GM23338 (cell line): ENCODE results near the gene HSD3B7.

Experiments used
- CREB1 ChIP-seq: fragments of 250-450 bp; sonication (Bioruptor Pico); IDR thresholded peaks from 2 replicates; pipeline ENCODE4 v1.5.0; 2020; ENCODE audit warnings: low read depth, mild to moderate bottlenecking, moderate library complexity
- CTCF ChIP-seq, 2 experiments: fragments of 200-600 bp in 1 of 2; sonication (generic) in 1 of 2; conservative IDR thresholded peaks; 2 replicates each; pipeline versions ENCODE4 v1.5.1 to v1.6.1; 2016 to 2017; ENCODE audit warnings: antibody characterized with exemption in 2 of 2, low read depth in 2 of 2, mild to moderate bottlenecking in 2 of 2, moderate library complexity in 1 of 2
- ETS1 ChIP-seq: IDR thresholded peaks from 2 replicates; pipeline ENCODE4 v1.6.1; 2016; ENCODE audit warnings: antibody characterized with exemption
- EZH2 ChIP-seq: fragments of 200-600 bp; sonication (generic); IDR thresholded peaks from one replicate; pipeline ENCODE4 v1.8.0; 2017; ENCODE audit warnings: antibody characterized with exemption, mild to moderate bottlenecking, low read depth; ENCODE audit not compliant: unreplicated experiment
- EZH2phosphoT487 ChIP-seq: fragments of 200-600 bp; sonication (generic); IDR thresholded peaks from one replicate; pipeline ENCODE4 v1.8.1; 2018; ENCODE audit warnings: antibody characterized with exemption; ENCODE audit not compliant: unreplicated experiment
- JUNB ChIP-seq: IDR thresholded peaks from one replicate; pipeline ENCODE4 v1.6.1; 2016; ENCODE audit warnings: antibody characterized with exemption; ENCODE audit not compliant: unreplicated experiment
- NANOG ChIP-seq: IDR thresholded peaks from 2 replicates; pipeline ENCODE4 v1.6.1; 2016; ENCODE audit warnings: antibody characterized with exemption, borderline replicate concordance
- POLR2AphosphoS5 ChIP-seq: IDR thresholded peaks from 2 replicates; pipeline ENCODE4 v1.6.1; 2016; ENCODE audit warnings: antibody characterized with exemption, low read depth
- REST ChIP-seq: IDR thresholded peaks from one replicate; pipeline ENCODE4 v1.6.1; 2018; ENCODE audit warnings: antibody characterized with exemption; ENCODE audit not compliant: unreplicated experiment
- STAT1 ChIP-seq: IDR thresholded peaks from one replicate; pipeline ENCODE4 v1.6.1; 2016; ENCODE audit warnings: antibody characterized with exemption; ENCODE audit not compliant: unreplicated experiment
- ZNF114 ChIP-seq: fragments of 250-450 bp; sonication (Bioruptor Pico); IDR thresholded peaks from 2 replicates; pipeline ENCODE4 v1.5.0; 2020; ENCODE audit warnings: mild to moderate bottlenecking, moderate library complexity
- ZNF331 ChIP-seq: fragments of 250-450 bp; sonication (Bioruptor Pico); IDR thresholded peaks from 2 replicates; pipeline ENCODE4 v1.5.0; 2020; ENCODE audit warnings: low read depth, mild to moderate bottlenecking, moderate library complexity
- ZNF462 ChIP-seq: fragments of 250-450 bp; sonication (Bioruptor Pico); IDR thresholded peaks from 2 replicates; pipeline ENCODE4 v1.5.0; 2020; ENCODE audit warnings: mild to moderate bottlenecking, moderate library complexity

GRCh38 chr16:30998852-30999761 lies 14.1 kb downstream of the HSD3B7 start:
- no peak for TF ChIP-seq CTCF (conservative IDR thresholded peaks at IDR 0.05; ENCODE audit: low read depth in 2 of 2)
- no peak for TF ChIP-seq EZH2
- no peak for TF ChIP-seq REST
- no peak for TF ChIP-seq POLR2AphosphoS5
- no peak for TF ChIP-seq ETS1
- no peak for TF ChIP-seq EZH2phosphoT487
- no peak for TF ChIP-seq NANOG
- TF ChIP-seq STAT1, result no peak
- no peak for TF ChIP-seq ZNF114
- TF ChIP-seq ZNF331, result no peak
- TF ChIP-seq JUNB, result no peak
- TF ChIP-seq CREB1 (CRISPR knock-in tag), result no peak
- no peak for TF ChIP-seq ZNF462
